Panc1 (cell line): ENCODE data around the gene ZNF714. TPM values are rescaled to one million over a fixed set of nuclear protein-coding genes. Genes with fewer than 3 reads are reported as not detected.

Experiments
- ATAC-seq: fragments of 200-7000 bp; cut with Tn5 transposase; 2 replicates; pipeline ENCODE4 v1.9.1; 2020; ENCODE audit warnings: mild to moderate bottlenecking, moderate library complexity
- BruUV-seq: library from RNA; stranded (reverse); fragments of 400-500 nt; replicated peaks from 2 replicates; lab custom pipeline; 2021; lab: Mats Ljungman, UMichigan
- CTCF ChIA-PET: fragments of 300-600 bp; sonication (Branson Sonifier 250); formaldehyde crosslinking; loops from one replicate; lab custom pipeline; 2022; ENCODE audit warnings: antibody characterized with exemption; lab: Charles Lee
- POLR2A ChIA-PET: fragments of 300-600 bp; sonication (Branson Sonifier 250); formaldehyde crosslinking; loops from one replicate; lab custom pipeline; 2022; ENCODE audit warnings: antibody characterized with exemption; lab: Charles Lee
- DNase-seq: peaks from one replicate; pipeline ENCODE4 v3.0.0-alpha.2; 2010; ENCODE audit warnings: low read depth, low spot score
- H3K27ac ChIP-seq: 2 replicates; pipeline ENCODE4 v1.5.1; 2011; ENCODE audit warnings: mild to moderate bottlenecking, low read length, inconsistent platforms
- H3K27me3 ChIP-seq: fragments of 200-500 bp; sonication (Bioruptor generic); 2 replicates; pipeline ENCODE4 v1.6.0; 2014; ENCODE audit warnings: low read length, inconsistent platforms; ENCODE audit not compliant: control insufficient read depth, insufficient read depth
- H3K36me3 ChIP-seq: fragments of 200-500 bp; sonication (Bioruptor generic); 2 replicates; pipeline ENCODE4 v1.5.1; 2014; ENCODE audit warnings: inconsistent platforms, mild to moderate bottlenecking, low read length, moderate library complexity; ENCODE audit not compliant: control insufficient read depth, insufficient read depth
- H3K4me1 ChIP-seq: 2 replicates; pipeline ENCODE4 v1.5.1; 2011; ENCODE audit warnings: inconsistent platforms, mild to moderate bottlenecking, low read length, moderate library complexity; ENCODE audit not compliant: control insufficient read depth, insufficient read depth
- H3K4me3 ChIP-seq, 2 experiments: 2 replicates each; pipeline ENCODE4 v1.5.1; 2011 to 2012; ENCODE audit warnings: low read depth in 2 of 2, low read length in 2 of 2, mild to moderate bottlenecking in 2 of 2, inconsistent platforms in 1 of 2, moderate library complexity in 1 of 2
- H3K9me3 ChIP-seq: fragments of 200-500 bp; sonication (Bioruptor generic); 2 replicates; pipeline ENCODE4 v1.5.1; 2014; ENCODE audit warnings: low read depth, mild to moderate bottlenecking, inconsistent platforms, low read length, moderate library complexity; ENCODE audit not compliant: control insufficient read depth, insufficient read depth
- CTCF ChIP-seq: fragments of 450-650 bp; IDR thresholded peaks from 2 replicates; pipeline ENCODE4 v1.5.1; 2017; ENCODE audit warnings: mild to moderate bottlenecking
- POLR2AphosphoS5 ChIP-seq: IDR thresholded peaks from 2 replicates; pipeline ENCODE4 v1.6.1; 2012; ENCODE audit warnings: mild to moderate bottlenecking, low read depth, low read length, moderate library complexity
- SIN3A ChIP-seq: IDR thresholded peaks from 2 replicates; pipeline ENCODE4 v1.6.1; 2012; ENCODE audit warnings: low read depth, mild to moderate bottlenecking, low read length, moderate library complexity, borderline replicate concordance; ENCODE audit not compliant: insufficient read depth
- TCF7L2 ChIP-seq: IDR thresholded peaks from 2 replicates; pipeline ENCODE4 v1.6.1; 2011; ENCODE audit warnings: mild to moderate bottlenecking, low read depth, low read length, inconsistent platforms
- in situ Hi-C: cut with HindIII; loops from 2 replicates; pipeline ENCODE4 v1.10.0; 2016; ENCODE audit warnings: low sequenced_read_pairs, low pct_unique_long_range_greater_than_20kb
- intact Hi-C: fragments of 100-400 bp; cut with micrococcal nuclease; formaldehyde crosslinking; loops from one replicate; pipeline ENCODE4 v1.10.0; 2022; ENCODE audit not compliant: unreplicated experiment
- total RNA-seq: library from RNA; stranded (reverse); gene quantifications from one replicate; pipeline ENCODE4 v1.2.1, GENCODE V29; 2021; ENCODE audit not compliant: unreplicated experiment
- TF ChIP-seq, protein P1 (sequence below), 2 experiments: IDR thresholded peaks; 2 replicates each; pipeline ENCODE4 v1.6.1; 2011 to 2012; ENCODE audit warnings: low read depth in 2 of 2, control low read depth in 1 of 2, low read length in 1 of 2, mild to moderate bottlenecking in 1 of 2, moderate library complexity in 1 of 2; ENCODE audit not compliant: insufficient read depth in 1 of 2

The ZNF714 gene
- total RNA-seq, 1 experiment from 2014 or later: 0.67 TPM

DNA sequence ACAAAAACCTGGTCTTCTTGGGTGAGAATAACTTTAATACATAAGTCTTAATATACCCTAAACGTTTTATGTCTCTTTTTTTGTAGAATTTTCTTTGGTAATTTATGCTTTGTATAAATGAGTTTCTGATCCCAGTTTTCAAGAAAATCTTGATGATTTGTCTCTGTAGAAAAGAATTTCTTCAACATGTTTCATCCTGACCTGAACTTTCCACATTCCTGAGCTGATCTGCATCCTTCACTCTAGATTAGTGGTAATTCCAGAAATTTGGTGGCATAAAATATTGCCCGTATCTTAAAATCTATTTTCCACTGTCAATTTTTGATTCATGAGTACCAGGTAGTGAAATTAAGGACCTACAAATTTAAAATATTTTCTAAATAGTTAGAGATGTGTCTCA, 16.3 kb downstream of the ZNF714 start:
- Histone ChIP-seq H3K27ac (no peak overlapping the region), H3K36me3 (no peaks in the 10 kb centered on the region), H3K4me3 (no peak overlapping the region), H3K27me3 (no peaks in the 10 kb centered on the region), H3K4me1 (no peaks in the 10 kb centered on the region), H3K9me3 (no peaks in the 10 kb centered on the region)
- in situ Hi-C loops: no loop called here
- BruUV-seq: no TSS peak
- ChIA-PET CTCF (no interaction called here), POLR2A (no interaction called here)
- intact Hi-C loops: no loop called here
- no peak for ATAC-seq
- no peak for DNase-seq
- TF ChIP-seq, protein P1, sequence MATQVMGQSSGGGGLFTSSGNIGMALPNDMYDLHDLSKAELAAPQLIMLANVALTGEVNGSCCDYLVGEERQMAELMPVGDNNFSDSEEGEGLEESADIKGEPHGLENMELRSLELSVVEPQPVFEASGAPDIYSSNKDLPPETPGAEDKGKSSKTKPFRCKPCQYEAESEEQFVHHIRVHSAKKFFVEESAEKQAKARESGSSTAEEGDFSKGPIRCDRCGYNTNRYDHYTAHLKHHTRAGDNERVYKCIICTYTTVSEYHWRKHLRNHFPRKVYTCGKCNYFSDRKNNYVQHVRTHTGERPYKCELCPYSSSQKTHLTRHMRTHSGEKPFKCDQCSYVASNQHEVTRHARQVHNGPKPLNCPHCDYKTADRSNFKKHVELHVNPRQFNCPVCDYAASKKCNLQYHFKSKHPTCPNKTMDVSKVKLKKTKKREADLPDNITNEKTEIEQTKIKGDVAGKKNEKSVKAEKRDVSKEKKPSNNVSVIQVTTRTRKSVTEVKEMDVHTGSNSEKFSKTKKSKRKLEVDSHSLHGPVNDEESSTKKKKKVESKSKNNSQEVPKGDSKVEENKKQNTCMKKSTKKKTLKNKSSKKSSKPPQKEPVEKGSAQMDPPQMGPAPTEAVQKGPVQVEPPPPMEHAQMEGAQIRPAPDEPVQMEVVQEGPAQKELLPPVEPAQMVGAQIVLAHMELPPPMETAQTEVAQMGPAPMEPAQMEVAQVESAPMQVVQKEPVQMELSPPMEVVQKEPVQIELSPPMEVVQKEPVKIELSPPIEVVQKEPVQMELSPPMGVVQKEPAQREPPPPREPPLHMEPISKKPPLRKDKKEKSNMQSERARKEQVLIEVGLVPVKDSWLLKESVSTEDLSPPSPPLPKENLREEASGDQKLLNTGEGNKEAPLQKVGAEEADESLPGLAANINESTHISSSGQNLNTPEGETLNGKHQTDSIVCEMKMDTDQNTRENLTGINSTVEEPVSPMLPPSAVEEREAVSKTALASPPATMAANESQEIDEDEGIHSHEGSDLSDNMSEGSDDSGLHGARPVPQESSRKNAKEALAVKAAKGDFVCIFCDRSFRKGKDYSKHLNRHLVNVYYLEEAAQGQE (IDR thresholded peaks at IDR 0.05; ENCODE audit: insufficient read depth in 1 of 2, low read depth in 2 of 2, low read length in 1 of 2): no peak
- TF ChIP-seq POLR2AphosphoS5: no peak
- TF ChIP-seq SIN3A: no peak
- TF ChIP-seq CTCF: no peak
- no peak for TF ChIP-seq TCF7L2

GRCh38 chr19:21101521-21102242, 19.7 kb downstream of the ZNF714 start:
- no peaks in the 10 kb centered on the region for H3K4me1 ChIP-seq
- in situ Hi-C loops (no loop called here), intact Hi-C loops (no loop called here)
- no peaks in the 10 kb centered on the region for H3K27me3 ChIP-seq
- no peak overlapping the region for H3K27ac ChIP-seq
- ChIA-PET POLR2A (no interaction called here), CTCF (no interaction called here)
- ATAC-seq: no peak
- H3K9me3 ChIP-seq: no peaks in the 10 kb centered on the region
- H3K4me3 ChIP-seq: no peak overlapping the region
- DNase-seq: no peak
- TF ChIP-seq POLR2AphosphoS5: no peak
- TF ChIP-seq TCF7L2: no peak
- TF ChIP-seq SIN3A: no peak
- TF ChIP-seq, protein P1 (IDR thresholded peaks at IDR 0.05; ENCODE audit: insufficient read depth in 1 of 2, low read depth in 2 of 2, low read length in 1 of 2): no peak
- TF ChIP-seq CTCF: no peak
- no TSS peak for BruUV-seq
- no peaks in the 10 kb centered on the region for H3K36me3 ChIP-seq
